Calu3 (cell line): ENCODE data around the gene LPCAT1. TPM values are rescaled to one million over a fixed set of nuclear protein-coding genes. Genes with fewer than 3 reads are reported as not detected.

Source experiments
- BruUV-seq: library from RNA; stranded (reverse); fragments of 400-500 nt; replicated peaks from 2 replicates; lab custom pipeline; 2021; lab: Mats Ljungman, UMichigan
- CTCF ChIA-PET: fragments of 300-600 bp; sonication (Branson Sonifier 250); formaldehyde crosslinking; loops from one replicate; lab custom pipeline; 2022; ENCODE audit warnings: antibody characterized with exemption; lab: Charles Lee
- DNase-seq: peaks from one replicate; pipeline ENCODE4 v3.0.0; 2022
- H3K27ac Mint-ChIP-seq: one replicate; pipeline ENCODE4 v1.8.0; 2022; ENCODE audit warnings: mixed read lengths; ENCODE audit not compliant: unreplicated experiment
- H3K27me3 Mint-ChIP-seq: one replicate; pipeline ENCODE4 v1.8.0; 2022; ENCODE audit warnings: mixed read lengths; ENCODE audit not compliant: unreplicated experiment
- H3K36me3 Mint-ChIP-seq: one replicate; pipeline ENCODE4 v1.8.0; 2022; ENCODE audit warnings: mild to moderate bottlenecking, moderate library complexity, mixed read lengths; ENCODE audit not compliant: insufficient read depth, unreplicated experiment
- H3K4me1 Mint-ChIP-seq: one replicate; pipeline ENCODE4 v1.8.0; 2022; ENCODE audit warnings: mild to moderate bottlenecking, low read depth, mixed read lengths; ENCODE audit not compliant: unreplicated experiment
- H3K4me3 Mint-ChIP-seq: one replicate; pipeline ENCODE4 v1.8.0; 2022; ENCODE audit warnings: mild to moderate bottlenecking, low read depth, moderate library complexity, mixed read lengths; ENCODE audit not compliant: unreplicated experiment
- H3K9me3 Mint-ChIP-seq: one replicate; pipeline ENCODE4 v1.8.0; 2022; ENCODE audit warnings: low read depth, mixed read lengths; ENCODE audit not compliant: unreplicated experiment
- intact Hi-C: fragments of 100-400 bp; cut with micrococcal nuclease; formaldehyde crosslinking; loops from one replicate; pipeline ENCODE4 v1.10.0; 2022; ENCODE audit not compliant: unreplicated experiment
- total RNA-seq: library from RNA; stranded (reverse); gene quantifications from 2 replicates; pipeline ENCODE4 v1.2.3, GENCODE V29; 2022
- TF ChIP-seq, protein P1 (sequence below): fragments of 200-600 bp; IDR thresholded peaks from one replicate; pipeline ENCODE4 v1.8.0; 2022; ENCODE audit warnings: antibody characterized with exemption; ENCODE audit not compliant: unreplicated experiment

Gene LPCAT1
- total RNA-seq, 1 experiment from 2014 or later: 42.3 TPM

- CTCF ChIA-PET: no interaction called here
- peaks cover 5% of the 10 kb centered on the region for H3K36me3 Mint-ChIP-seq
- H3K27me3 Mint-ChIP-seq: no peaks in the 10 kb centered on the region
- TF ChIP-seq, protein P1, sequence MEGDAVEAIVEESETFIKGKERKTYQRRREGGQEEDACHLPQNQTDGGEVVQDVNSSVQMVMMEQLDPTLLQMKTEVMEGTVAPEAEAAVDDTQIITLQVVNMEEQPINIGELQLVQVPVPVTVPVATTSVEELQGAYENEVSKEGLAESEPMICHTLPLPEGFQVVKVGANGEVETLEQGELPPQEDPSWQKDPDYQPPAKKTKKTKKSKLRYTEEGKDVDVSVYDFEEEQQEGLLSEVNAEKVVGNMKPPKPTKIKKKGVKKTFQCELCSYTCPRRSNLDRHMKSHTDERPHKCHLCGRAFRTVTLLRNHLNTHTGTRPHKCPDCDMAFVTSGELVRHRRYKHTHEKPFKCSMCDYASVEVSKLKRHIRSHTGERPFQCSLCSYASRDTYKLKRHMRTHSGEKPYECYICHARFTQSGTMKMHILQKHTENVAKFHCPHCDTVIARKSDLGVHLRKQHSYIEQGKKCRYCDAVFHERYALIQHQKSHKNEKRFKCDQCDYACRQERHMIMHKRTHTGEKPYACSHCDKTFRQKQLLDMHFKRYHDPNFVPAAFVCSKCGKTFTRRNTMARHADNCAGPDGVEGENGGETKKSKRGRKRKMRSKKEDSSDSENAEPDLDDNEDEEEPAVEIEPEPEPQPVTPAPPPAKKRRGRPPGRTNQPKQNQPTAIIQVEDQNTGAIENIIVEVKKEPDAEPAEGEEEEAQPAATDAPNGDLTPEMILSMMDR: no peak
- intact Hi-C loops: no loop called here
- no peak overlapping the region for H3K27ac Mint-ChIP-seq
- no peaks in the 10 kb centered on the region for H3K9me3 Mint-ChIP-seq
- no peak overlapping the region for H3K4me3 Mint-ChIP-seq
- no peak for DNase-seq
- BruUV-seq: no TSS peak
- H3K4me1 Mint-ChIP-seq: peaks cover under 1% of the 10 kb centered on the region
Observed at GRCh38 chr5:1510631-1511030, 13.1 kb downstream of the LPCAT1 start.

- H3K27me3 Mint-ChIP-seq: no peaks in the 10 kb centered on the region
- no peak overlapping the region for H3K4me3 Mint-ChIP-seq
- H3K36me3 Mint-ChIP-seq: peaks cover 5% of the 10 kb centered on the region
- TF ChIP-seq, protein P1: no peak
- intact Hi-C loops: no loop called here
- no peak overlapping the region for H3K27ac Mint-ChIP-seq
- no peak for DNase-seq
- CTCF ChIA-PET: no interaction called here
- no TSS peak for BruUV-seq
- no peaks in the 10 kb centered on the region for H3K4me1 Mint-ChIP-seq
- no peaks in the 10 kb centered on the region for H3K9me3 Mint-ChIP-seq
Observed at GRCh38 chr5:1510151-1510561, 13.6 kb downstream of the LPCAT1 start.

- H3K36me3 Mint-ChIP-seq: peaks cover 5% of the 10 kb centered on the region
- TF ChIP-seq, protein P1: no peak
- H3K4me1 Mint-ChIP-seq: no peaks in the 10 kb centered on the region
- no TSS peak for BruUV-seq
- no peaks in the 10 kb centered on the region for H3K27me3 Mint-ChIP-seq
- intact Hi-C loops: no loop called here
- no peak for DNase-seq
- H3K9me3 Mint-ChIP-seq: no peaks in the 10 kb centered on the region
- no peak overlapping the region for H3K4me3 Mint-ChIP-seq
- CTCF ChIA-PET: interaction anchor here (1.2 kb wide), 1 partner anchor 17 kb away, joined by 3 read pairs; no protein-coding TSS in a partner anchor
- H3K27ac Mint-ChIP-seq: no peak overlapping the region
Observed at GRCh38 chr5:1509346-1510085, 14.2 kb downstream of the LPCAT1 start.

GRCh38 chr5:1508659-1509290 is 15.0 kb downstream of the LPCAT1 start:
- H3K27ac Mint-ChIP-seq: no peak overlapping the region
- no TSS peak for BruUV-seq
- no peaks in the 10 kb centered on the region for H3K9me3 Mint-ChIP-seq
- no peak for DNase-seq
- no peak overlapping the region for H3K4me3 Mint-ChIP-seq
- peaks cover 5% of the 10 kb centered on the region for H3K36me3 Mint-ChIP-seq
- no peaks in the 10 kb centered on the region for H3K27me3 Mint-ChIP-seq
- H3K4me1 Mint-ChIP-seq: no peaks in the 10 kb centered on the region
- TF ChIP-seq, protein P1: no peak
- CTCF ChIA-PET: interaction anchor here (1.2 kb wide), 1 partner anchor 17 kb away, joined by 3 read pairs; no protein-coding TSS in a partner anchor
- intact Hi-C loops: no loop called here
